ENCODE data around the gene GSN.

Gene GSN

GRCh38 chr9:121366611-121367192 is 98.7 kb downstream of the GSN start:
- FAIRE-seq: no peak
- TF ChIP-seq POLR2A (IDR thresholded peaks at IDR 0.05; ENCODE audit: low read depth, low read length): no peak
- no peak for DNase-seq (ENCODE audit: insufficient read length, low spot score)

- TF ChIP-seq POLR2A (IDR thresholded peaks at IDR 0.05; ENCODE audit: low read depth, low read length): no peak
- FAIRE-seq: peak; percentile 84
- no peak for DNase-seq (ENCODE audit: insufficient read length, low spot score)
Observed at GRCh38 chr9:121367306-121368137, 99.6 kb downstream of the GSN start.

GRCh38 chr9:121368138-121368522 is 100.2 kb downstream of the GSN start:
- DNase-seq (ENCODE audit: insufficient read length, low spot score) (no peak), FAIRE-seq (no peak)
- TF ChIP-seq POLR2A (IDR thresholded peaks at IDR 0.05; ENCODE audit: low read depth, low read length): no peak

- DNase-seq (ENCODE audit: insufficient read length, low spot score): no peak
- FAIRE-seq: no peak
- TF ChIP-seq POLR2A (IDR thresholded peaks at IDR 0.05; ENCODE audit: low read depth, low read length): no peak
Observed at GRCh38 chr9:121368745-121369144, 100.8 kb downstream of the GSN start.

GRCh38 chr9:121369595-121370265 is 101.8 kb downstream of the GSN start, which contains the start of gene STOM:
Gene STOM (minus strand): TSS chr9:121370250. CDS start chr9:121370187, 63 bp downstream.
- TF ChIP-seq POLR2A (IDR thresholded peaks at IDR 0.05; ENCODE audit: low read depth, low read length): peak; percentile 99
- no peak for FAIRE-seq
- DNase-seq (ENCODE audit: insufficient read length, low spot score): peak; percentile 88

- no peak for TF ChIP-seq POLR2A (IDR thresholded peaks at IDR 0.05; ENCODE audit: low read depth, low read length)
- no peak for DNase-seq (ENCODE audit: insufficient read length, low spot score)
- peak; percentile 74 for FAIRE-seq
Observed at GRCh38 chr9:121371495-121372061, 103.6 kb downstream of the GSN start.

GRCh38 chr9:121372239-121373010 is 104.5 kb downstream of the GSN start:
- no peak for DNase-seq (ENCODE audit: insufficient read length, low spot score)
- TF ChIP-seq POLR2A (IDR thresholded peaks at IDR 0.05; ENCODE audit: low read depth, low read length): no peak
- FAIRE-seq: no peak

GRCh38 chr9:121373011-121373729 is 105.2 kb downstream of the GSN start:
- no peak for DNase-seq (ENCODE audit: insufficient read length, low spot score)
- peak; percentile 92 for FAIRE-seq
- TF ChIP-seq POLR2A (IDR thresholded peaks at IDR 0.05; ENCODE audit: low read depth, low read length): no peak

GRCh38 chr9:121376214-121376830 is 108.4 kb downstream of the GSN start:
- DNase-seq (ENCODE audit: insufficient read length, low spot score) (no peak), FAIRE-seq (peak; percentile 93)
- no peak for TF ChIP-seq POLR2A (IDR thresholded peaks at IDR 0.05; ENCODE audit: low read depth, low read length)

- TF ChIP-seq POLR2A (IDR thresholded peaks at IDR 0.05; ENCODE audit: low read depth, low read length): no peak
- no peak for DNase-seq (ENCODE audit: insufficient read length, low spot score)
- FAIRE-seq: peak; percentile 94
Observed at GRCh38 chr9:121380846-121381245, 112.9 kb downstream of the GSN start.
